Nephron progenitor cell (in vitro differentiated cells): ENCODE results near the gene CBARP.

Experiments used
- DNase-seq: peaks from one replicate; pipeline ENCODE4 v3.0.0; 2021
- H3K27ac Mint-ChIP-seq: 2 replicates; pipeline ENCODE4 v1.8.0; 2021; ENCODE audit warnings: mild to moderate bottlenecking, moderate library complexity, mixed read lengths
- H3K27me3 Mint-ChIP-seq: 2 replicates; pipeline ENCODE4 v1.8.0; 2021; ENCODE audit warnings: mild to moderate bottlenecking, low read depth, mixed read lengths; ENCODE audit not compliant: poor library complexity
- H3K36me3 Mint-ChIP-seq: 2 replicates; pipeline ENCODE4 v1.8.0; 2021; ENCODE audit warnings: low read depth, mixed read lengths
- H3K4me1 Mint-ChIP-seq: 2 replicates; pipeline ENCODE4 v1.8.0; 2021; ENCODE audit warnings: mixed read lengths
- H3K4me3 Mint-ChIP-seq: 2 replicates; pipeline ENCODE4 v1.8.0; 2021; ENCODE audit warnings: mild to moderate bottlenecking, moderate library complexity, mixed read lengths
- H3K9me3 Mint-ChIP-seq: 2 replicates; pipeline ENCODE4 v1.8.0; 2021; ENCODE audit warnings: mild to moderate bottlenecking, moderate library complexity, mixed read lengths
- TF ChIP-seq, protein P1 (sequence below): fragments of 200-600 bp; sonication (generic); IDR thresholded peaks from 2 replicates; pipeline ENCODE4 v1.5.0; 2021; ENCODE audit warnings: antibody characterized with exemption

Gene CBARP

DNA sequence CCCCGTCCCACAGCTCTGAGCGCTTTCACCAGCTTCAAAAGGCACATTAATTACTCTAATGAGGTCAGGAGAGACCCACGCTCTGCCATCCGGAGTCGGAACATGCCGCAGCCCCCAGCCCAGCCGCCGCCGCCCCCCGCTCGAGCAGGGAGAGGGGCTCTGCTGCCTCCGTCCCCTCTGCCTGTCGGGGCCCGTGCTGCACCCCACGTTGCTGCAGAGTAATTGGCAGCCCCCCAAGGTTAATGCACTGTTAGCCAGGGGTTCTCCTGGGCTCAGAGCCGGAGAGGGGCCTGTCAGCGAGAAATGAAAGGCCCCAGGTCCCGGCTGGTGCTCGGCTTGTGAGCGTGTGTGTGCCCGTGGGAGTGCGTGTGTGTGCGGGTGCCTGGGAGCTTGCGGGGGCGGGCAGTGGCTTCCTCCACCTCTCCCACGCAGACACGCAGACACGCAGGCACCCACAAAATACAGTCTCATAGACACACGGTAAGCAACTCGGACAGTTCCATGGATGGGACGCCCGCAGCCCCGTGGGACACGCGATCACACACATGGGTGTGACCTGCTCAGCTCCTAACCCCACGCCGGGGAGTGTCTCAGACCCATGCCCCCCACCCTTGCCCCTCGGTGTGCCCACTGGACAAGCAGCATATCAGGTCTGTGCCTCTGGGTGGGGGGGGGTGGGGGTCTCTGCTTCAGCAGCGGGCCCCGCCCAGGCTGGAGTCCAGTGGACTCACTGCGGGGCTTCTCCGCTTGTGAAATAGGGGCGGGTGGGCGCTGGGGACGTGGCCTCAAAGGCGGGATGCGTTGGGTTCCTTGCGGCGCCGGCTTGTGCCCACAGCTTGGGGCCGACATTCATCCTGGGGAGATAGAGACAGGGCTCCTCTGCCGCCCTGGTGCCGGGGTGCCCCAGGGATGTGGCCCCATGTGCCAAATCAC is 43.1 kb upstream of the CBARP start:
- Mint-ChIP-seq H3K27me3 (peaks cover 18% of the 10 kb centered on the region), H3K4me1 (peaks cover 29% of the 10 kb centered on the region), H3K4me3 (no peak overlapping the region), H3K9me3 (no peaks in the 10 kb centered on the region), H3K27ac (no peak overlapping the region), H3K36me3 (peaks cover 4% of the 10 kb centered on the region)
- no peak for DNase-seq
- TF ChIP-seq, protein P1, sequence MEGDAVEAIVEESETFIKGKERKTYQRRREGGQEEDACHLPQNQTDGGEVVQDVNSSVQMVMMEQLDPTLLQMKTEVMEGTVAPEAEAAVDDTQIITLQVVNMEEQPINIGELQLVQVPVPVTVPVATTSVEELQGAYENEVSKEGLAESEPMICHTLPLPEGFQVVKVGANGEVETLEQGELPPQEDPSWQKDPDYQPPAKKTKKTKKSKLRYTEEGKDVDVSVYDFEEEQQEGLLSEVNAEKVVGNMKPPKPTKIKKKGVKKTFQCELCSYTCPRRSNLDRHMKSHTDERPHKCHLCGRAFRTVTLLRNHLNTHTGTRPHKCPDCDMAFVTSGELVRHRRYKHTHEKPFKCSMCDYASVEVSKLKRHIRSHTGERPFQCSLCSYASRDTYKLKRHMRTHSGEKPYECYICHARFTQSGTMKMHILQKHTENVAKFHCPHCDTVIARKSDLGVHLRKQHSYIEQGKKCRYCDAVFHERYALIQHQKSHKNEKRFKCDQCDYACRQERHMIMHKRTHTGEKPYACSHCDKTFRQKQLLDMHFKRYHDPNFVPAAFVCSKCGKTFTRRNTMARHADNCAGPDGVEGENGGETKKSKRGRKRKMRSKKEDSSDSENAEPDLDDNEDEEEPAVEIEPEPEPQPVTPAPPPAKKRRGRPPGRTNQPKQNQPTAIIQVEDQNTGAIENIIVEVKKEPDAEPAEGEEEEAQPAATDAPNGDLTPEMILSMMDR = no peak

DNA sequence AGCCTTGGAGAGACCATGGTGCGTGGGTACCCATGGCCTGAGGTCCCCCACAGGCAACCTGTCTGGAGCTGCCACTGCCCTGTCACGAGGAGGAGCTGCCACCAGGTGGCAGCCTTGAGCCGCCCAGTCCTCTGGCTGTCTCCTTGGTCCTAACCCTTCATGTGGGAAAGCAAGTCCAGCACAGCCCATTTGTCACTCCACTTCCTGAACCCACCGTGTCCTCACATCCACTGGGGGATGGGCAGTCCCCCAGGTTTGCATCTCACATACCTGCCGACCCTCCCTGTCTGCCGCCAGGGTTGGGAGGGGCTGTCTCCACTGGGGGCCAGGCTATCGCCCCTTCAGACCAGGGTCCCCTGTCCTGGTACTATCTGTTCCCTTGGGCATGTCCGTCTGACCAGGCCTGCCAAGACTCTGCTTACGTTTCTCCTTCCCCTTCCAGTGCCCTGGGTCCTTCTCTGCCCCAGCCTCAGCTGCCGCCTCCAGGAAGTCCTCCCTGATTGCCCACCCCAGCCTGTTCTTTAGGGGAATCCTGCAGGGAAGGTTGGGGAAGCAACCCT is 42.1 kb upstream of the CBARP start:
- H3K4me3 Mint-ChIP-seq = no peak overlapping the region
- peaks cover 4% of the 10 kb centered on the region for H3K36me3 Mint-ChIP-seq
- no peak overlapping the region for H3K27ac Mint-ChIP-seq
- H3K4me1 Mint-ChIP-seq = peaks cover 27% of the 10 kb centered on the region
- H3K27me3 Mint-ChIP-seq = peaks cover 14% of the 10 kb centered on the region
- TF ChIP-seq, protein P1 = peak; percentile 98
- DNase-seq = peak; percentile 89
- no peaks in the 10 kb centered on the region for H3K9me3 Mint-ChIP-seq

DNA sequence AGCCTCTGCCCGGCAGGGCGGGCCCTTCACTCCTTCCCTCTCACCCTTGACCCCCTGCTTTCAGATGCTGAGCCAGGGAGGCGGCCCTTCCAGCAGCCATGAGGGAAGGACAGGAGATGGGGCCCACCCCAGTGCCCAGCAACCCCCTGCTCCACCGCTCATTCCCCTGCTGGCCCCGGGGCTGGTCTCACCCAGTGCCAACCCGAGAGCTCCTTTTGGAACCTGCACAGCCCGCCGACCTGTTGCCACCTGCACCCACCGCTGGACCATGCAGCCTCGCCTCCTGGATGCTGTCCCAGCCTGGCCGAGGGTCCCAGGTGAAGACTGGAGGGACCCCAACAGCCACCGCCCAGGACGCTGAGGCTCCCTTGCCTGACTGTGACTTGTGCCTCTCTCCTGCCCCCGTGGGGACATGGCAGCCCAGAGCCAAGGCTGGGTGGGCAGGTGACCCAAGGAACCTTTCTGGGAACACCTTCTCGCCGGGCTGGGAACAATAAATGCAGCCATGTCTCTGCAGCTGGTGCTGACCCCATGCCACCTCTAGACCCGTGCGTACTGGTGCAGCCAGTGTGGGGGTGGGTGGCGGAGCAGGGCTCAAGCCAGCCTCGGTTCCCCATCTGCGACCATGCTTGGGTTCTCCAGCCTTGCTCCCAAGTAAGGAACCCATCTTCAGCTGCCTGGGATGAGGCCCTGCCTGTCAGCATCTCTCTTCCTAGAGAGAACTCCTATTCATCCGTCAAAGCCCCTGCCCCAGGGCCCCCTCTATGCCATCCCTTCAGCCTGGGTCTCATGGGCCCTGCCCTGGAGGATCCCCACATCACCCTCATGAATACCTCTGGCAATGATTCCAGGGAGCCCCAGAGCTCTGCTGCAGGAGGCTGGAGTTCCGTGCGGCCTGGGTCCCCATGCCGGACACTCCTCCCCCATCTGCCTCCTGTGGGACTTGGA is 41.2 kb upstream of the CBARP start:
- Mint-ChIP-seq H3K27me3 (peaks cover 7% of the 10 kb centered on the region), H3K4me1 (peaks cover 23% of the 10 kb centered on the region), H3K9me3 (no peaks in the 10 kb centered on the region), H3K27ac (no peak overlapping the region), H3K36me3 (peaks cover 5% of the 10 kb centered on the region), H3K4me3 (no peak overlapping the region)
- TF ChIP-seq, protein P1 = no peak
- no peak for DNase-seq

DNA sequence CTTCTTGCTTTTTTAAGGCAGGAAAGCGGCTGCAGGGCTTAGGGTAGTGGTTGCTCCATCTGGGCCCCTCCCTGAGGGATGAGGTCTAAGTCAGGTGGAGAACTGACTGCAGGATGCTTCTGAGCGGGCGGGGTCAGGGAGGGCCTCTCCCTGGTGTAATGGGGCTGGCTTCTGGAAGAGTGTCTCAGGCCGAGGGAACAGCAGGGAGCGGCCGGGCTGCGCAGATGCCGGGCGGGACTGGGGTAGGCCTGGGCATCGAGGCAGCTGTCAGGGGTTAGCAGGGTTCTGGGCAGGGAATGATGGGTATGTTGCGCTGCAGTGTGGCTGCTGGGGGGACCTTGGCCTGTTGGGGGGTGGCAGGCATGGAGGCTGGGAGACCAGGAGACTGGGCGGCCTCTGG is 40.3 kb upstream of the CBARP start:
- DNase-seq = no peak
- Mint-ChIP-seq H3K27me3 (peaks cover 7% of the 10 kb centered on the region), H3K9me3 (no peaks in the 10 kb centered on the region)

DNA sequence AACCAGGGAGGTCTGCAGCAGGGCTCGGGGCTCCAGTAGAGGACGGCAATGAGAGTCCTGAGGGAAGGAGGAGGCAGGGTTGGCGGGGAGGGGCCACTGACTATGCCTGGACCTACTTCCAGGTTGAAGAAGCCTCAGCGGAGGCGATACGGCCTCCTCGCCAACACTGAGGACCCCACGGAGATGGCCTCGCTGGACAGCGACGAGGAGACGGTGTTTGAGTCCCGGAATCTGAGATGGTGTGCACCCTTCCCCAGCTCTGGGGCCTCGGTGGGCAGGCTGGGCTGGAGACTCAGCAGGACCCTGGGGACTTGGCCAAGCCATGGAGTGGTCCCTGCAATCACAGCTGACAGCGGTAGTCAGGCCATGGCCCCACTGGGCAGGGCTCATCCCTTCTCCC is 39.3 kb upstream of the CBARP start:
- peak overlapping the region; percentile 95 for H3K27ac Mint-ChIP-seq

More for the DNA sequence above, 40.3 kb upstream of the CBARP start:
- Mint-ChIP-seq H3K4me1 (peaks cover 32% of the 10 kb centered on the region), H3K36me3 (peaks cover 13% of the 10 kb centered on the region), H3K27ac (no peak overlapping the region), H3K4me3 (no peak overlapping the region)
- TF ChIP-seq, protein P1 = no peak

More for the DNA sequence above, 39.3 kb upstream of the CBARP start:
- TF ChIP-seq, protein P1 = no peak
- Mint-ChIP-seq H3K9me3 (no peaks in the 10 kb centered on the region), H3K4me1 (peaks cover 42% of the 10 kb centered on the region), H3K4me3 (peak overlapping the region; percentile 74), H3K27me3 (peaks cover 7% of the 10 kb centered on the region), H3K36me3 (peaks cover 22% of the 10 kb centered on the region)
- DNase-seq = no peak
